ACC112 (cell line): ENCODE measurements around the gene PIN1.
"Not testable (repeated sequence)": the region's sequence is repeated elsewhere in the genome, so short reads cannot be mapped to it uniquely, and the experiment has no call there.

Experiments
- H2AFZ ChIP-seq: fragments of 200-600 bp; sonication (generic); one replicate; pipeline ENCODE4 v1.6.0; 2017; ENCODE audit warnings: antibody characterized with exemption, low read length; ENCODE audit not compliant: unreplicated experiment
- H3K27ac ChIP-seq: fragments of 200-600 bp; sonication (generic); 2 replicates; pipeline ENCODE4 v1.5.1; 2014; ENCODE audit warnings: low read depth, mild to moderate bottlenecking, antibody characterized with exemption, low read length, moderate library complexity
- H3K27me3 ChIP-seq: fragments of 200-600 bp; sonication (generic); 2 replicates; pipeline ENCODE4 v1.6.1; 2014; ENCODE audit warnings: mild to moderate bottlenecking, antibody characterized with exemption, low read length, moderate library complexity, mixed read lengths; ENCODE audit not compliant: insufficient read depth
- H3K36me3 ChIP-seq: fragments of 200-600 bp; sonication (generic); 2 replicates; pipeline ENCODE4 v1.6.1; 2016; ENCODE audit warnings: mild to moderate bottlenecking, antibody characterized with exemption, low read length, moderate library complexity, mixed read lengths; ENCODE audit not compliant: insufficient read depth
- H3K4me1 ChIP-seq: fragments of 200-600 bp; sonication (generic); one replicate; pipeline ENCODE4 v1.6.1; 2016; ENCODE audit warnings: low read length, mixed read lengths; ENCODE audit not compliant: insufficient read depth, unreplicated experiment, control insufficient read depth
- H3K4me3 ChIP-seq: fragments of 200-600 bp; sonication (generic); 2 replicates; pipeline ENCODE4 v1.5.1; 2014; ENCODE audit warnings: mild to moderate bottlenecking, low read depth, low read length
- H3K79me2 ChIP-seq: fragments of 200-600 bp; sonication (generic); one replicate; pipeline ENCODE4 v1.6.0; 2016; ENCODE audit warnings: low read length; ENCODE audit not compliant: control insufficient read depth, unreplicated experiment, insufficient read depth

Gene PIN1

GRCh38 chr19:9839415-9839814 lies 4.3 kb downstream of the PIN1 start:
- H3K4me1 ChIP-seq: peaks cover 4% of the 10 kb centered on the region
- H3K27ac ChIP-seq: no peak overlapping the region
- no peaks in the 10 kb centered on the region for H3K27me3 ChIP-seq
- peaks cover 18% of the 10 kb centered on the region for H3K79me2 ChIP-seq
- no peak overlapping the region for H2AFZ ChIP-seq
- H3K4me3 ChIP-seq: no peak overlapping the region
- H3K36me3 ChIP-seq: peaks cover 3% of the 10 kb centered on the region; the same call in 1 of the 2 replicates

DNA sequence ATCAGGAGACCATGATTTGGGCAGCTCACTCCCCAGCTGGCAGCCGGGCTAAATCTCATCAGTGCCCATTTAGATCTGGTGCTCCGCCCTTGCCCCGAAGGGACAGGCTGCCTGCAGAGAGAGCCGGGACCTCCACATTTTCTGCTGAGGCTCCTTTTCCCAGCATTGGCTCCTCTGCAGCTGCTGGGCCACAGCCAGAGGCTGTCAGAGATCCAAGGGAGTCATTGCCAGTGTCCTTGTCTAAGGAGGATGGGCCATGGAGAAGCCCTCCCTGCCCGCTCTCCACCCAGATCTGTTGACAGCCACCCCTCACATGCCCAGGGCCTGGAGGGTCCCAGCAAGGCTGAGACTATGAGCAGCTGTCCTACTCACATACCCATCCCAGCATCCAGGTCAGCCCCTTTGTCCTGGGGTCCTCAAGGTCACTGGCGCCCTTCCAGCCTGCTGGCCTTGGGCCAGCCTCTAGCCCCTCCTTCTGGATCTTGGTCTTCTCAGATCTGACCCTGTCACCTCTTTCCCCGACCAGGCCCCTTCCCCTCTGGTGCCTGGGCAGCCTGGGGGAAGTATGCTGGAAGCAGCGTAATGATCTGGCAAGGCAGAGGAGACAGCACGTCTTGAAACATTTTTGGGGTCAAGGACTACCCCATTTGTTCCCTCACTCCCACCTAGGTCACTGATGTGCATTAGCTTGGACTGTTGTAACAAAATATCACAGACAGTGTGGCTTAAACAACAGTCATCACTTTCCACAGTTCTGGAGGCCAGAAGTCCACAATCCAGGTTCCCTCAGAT lies 7.9 kb downstream of the PIN1 start:
- H3K79me2 ChIP-seq: peaks cover 3% of the 10 kb centered on the region
- no peak overlapping the region for H3K4me3 ChIP-seq
- no peak overlapping the region for H3K27ac ChIP-seq
- H3K27me3 ChIP-seq: no peaks in the 10 kb centered on the region
- peaks cover 6% of the 10 kb centered on the region for H3K4me1 ChIP-seq
- no peak overlapping the region for H2AFZ ChIP-seq
- H3K36me3 ChIP-seq: peaks cover 3% of the 10 kb centered on the region; the same call in 1 of the 2 replicates

DNA sequence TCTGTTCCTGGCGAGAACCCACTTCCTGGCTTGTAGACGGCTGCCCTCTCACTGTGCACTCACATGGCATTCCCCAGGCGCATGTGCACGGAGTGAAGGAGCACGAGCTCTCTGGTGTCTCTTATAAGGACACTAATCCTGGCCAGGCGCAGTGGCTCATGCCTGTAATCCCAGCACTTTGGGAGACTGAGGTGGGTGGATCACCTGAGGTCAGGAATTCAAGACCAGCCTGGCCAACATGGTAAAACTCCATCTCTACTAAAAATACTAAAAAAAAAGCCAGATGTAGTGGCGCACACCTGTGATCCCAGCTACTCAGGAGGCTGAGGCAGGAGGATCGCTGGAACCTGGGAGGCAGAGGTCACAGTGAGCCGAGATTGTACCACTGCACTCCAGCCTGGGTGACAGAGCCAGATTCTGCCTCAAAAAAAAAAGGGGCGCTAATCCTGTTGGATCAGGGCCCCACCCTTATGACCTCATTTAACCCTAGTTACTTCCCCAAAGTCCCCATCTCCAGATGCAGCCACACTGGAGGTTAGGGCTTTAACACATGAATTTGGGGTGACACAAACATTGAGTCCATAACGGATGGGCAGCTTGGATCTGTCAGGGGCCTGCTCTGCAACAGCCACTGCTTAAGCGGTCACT lies 8.6 kb downstream of the PIN1 start:
- H3K4me3 ChIP-seq, H3K36me3 ChIP-seq, H3K27ac ChIP-seq, H2AFZ ChIP-seq, H3K4me1 ChIP-seq, H3K27me3 ChIP-seq, H3K79me2 ChIP-seq: not testable (repeated sequence)

GRCh38 chr19:9847087-9847671 lies 12.1 kb downstream of the PIN1 start:
- Histone ChIP-seq H3K27ac (no peak overlapping the region), H2AFZ (no peak overlapping the region), H3K36me3 (no peaks in the 10 kb centered on the region), H3K4me3 (no peak overlapping the region), H3K79me2 (no peaks in the 10 kb centered on the region), H3K4me1 (peaks cover 6% of the 10 kb centered on the region), H3K27me3 (no peaks in the 10 kb centered on the region)

DNA sequence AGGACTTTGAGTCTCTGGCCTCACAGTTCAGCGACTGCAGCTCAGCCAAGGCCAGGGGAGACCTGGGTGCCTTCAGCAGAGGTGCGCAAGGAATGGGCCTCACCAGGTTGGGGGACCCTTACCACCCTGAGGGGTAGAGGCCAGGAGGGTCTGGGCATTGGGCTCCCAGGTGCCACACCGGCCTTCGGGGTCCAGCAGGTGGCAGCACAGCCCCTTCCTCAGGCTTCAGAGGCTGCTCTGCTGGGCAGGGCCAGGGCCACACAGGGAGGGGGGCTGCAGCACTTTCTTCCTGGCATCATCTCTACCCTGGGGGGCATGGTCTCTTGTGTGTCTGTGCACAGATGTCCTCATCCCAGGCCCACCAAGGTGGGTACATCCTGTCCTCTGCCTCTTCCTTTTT lies 12.9 kb downstream of the PIN1 start:
- no peaks in the 10 kb centered on the region for H3K36me3 ChIP-seq
- H3K27ac ChIP-seq: no peak overlapping the region
- H3K27me3 ChIP-seq: no peaks in the 10 kb centered on the region
- no peak overlapping the region for H3K4me3 ChIP-seq
- H3K4me1 ChIP-seq: peaks cover 6% of the 10 kb centered on the region
- no peaks in the 10 kb centered on the region for H3K79me2 ChIP-seq
- no peak overlapping the region for H2AFZ ChIP-seq

DNA sequence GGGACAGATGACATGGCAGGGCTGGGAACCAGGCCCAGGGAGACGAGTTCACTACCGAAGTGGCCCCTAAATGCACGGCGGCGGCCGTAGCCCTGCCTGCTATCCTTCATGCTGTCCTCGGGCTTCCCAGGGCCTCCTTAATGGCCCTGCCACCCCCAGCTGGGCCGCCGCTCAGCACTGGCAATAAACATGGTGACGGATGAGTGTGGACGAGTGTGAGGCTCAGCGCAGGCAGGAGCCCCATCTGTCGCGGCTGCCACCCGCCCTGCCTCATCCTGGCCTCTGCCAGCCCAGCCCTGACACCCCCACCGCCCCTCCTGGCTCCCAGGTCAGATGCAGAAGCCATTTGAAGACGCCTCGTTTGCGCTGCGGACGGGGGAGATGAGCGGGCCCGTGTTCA lies 13.6 kb downstream of the PIN1 start:
- Histone ChIP-seq H3K4me1 (peaks cover 6% of the 10 kb centered on the region), H3K79me2 (no peaks in the 10 kb centered on the region), H3K27me3 (no peaks in the 10 kb centered on the region), H3K4me3 (no peak overlapping the region), H3K36me3 (no peaks in the 10 kb centered on the region), H3K27ac (no peak overlapping the region), H2AFZ (no peak overlapping the region)

DNA sequence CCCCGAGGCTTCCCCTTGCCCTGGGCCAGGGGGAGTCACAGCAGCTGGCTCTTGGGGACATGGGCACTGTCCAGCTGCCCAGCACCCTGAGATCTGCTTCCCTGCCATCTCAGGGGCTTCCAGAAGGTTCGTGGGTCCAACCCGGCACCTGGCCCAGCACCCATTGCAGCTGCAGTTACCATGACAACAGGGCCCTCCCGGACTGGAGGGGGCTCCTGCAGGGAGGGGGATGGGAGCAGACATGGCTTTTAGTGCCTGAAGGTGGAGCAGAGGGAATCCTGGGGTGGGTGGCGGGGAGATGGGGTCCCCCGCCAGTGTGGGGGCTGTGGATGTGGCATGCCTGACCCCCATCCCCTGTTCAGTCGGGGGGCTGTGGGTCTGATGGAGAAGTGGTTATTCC lies 14.7 kb downstream of the PIN1 start:
- Histone ChIP-seq H3K79me2 (no peaks in the 10 kb centered on the region), H2AFZ (no peak overlapping the region), H3K27ac (no peak overlapping the region), H3K36me3 (no peaks in the 10 kb centered on the region), H3K27me3 (no peaks in the 10 kb centered on the region), H3K4me3 (no peak overlapping the region), H3K4me1 (peaks cover 6% of the 10 kb centered on the region)

DNA sequence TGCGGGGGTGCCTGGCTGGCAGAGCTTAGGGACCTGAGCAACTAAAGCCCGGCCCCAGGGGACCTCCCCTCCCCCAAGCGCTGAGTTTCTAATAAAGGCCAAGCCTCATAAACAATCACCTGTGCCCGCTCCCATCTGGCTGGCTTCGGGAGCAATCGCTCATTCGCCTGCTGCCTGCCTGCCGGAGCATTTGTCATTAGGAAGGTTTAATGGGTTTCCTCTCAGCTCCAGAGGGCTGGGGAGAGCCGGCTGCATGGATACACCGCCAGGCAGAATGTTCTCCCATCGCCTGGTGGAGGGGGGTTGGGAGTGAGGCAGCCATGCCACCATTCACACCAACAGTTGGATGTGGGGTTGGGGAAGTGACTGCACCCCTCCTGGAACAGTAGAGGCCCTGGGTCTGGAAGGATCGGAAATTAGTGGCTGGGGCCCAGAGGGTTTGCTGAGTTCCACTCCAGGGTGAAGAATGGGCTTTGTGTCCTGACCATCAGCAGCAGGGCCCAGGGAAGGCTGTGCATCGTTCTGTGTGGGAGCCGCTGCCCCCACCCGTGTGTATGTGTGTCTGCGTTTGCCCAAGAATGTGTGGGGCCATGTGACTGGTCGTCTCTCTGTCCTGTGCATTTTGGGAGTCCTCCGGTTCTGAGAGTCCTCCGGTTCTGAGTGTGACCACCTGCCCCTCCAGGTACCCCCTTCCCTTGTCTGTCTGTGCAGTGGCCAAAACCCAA lies 15.3 kb downstream of the PIN1 start:
- H3K36me3 ChIP-seq: no peaks in the 10 kb centered on the region
- no peak overlapping the region for H3K27ac ChIP-seq

DNA sequence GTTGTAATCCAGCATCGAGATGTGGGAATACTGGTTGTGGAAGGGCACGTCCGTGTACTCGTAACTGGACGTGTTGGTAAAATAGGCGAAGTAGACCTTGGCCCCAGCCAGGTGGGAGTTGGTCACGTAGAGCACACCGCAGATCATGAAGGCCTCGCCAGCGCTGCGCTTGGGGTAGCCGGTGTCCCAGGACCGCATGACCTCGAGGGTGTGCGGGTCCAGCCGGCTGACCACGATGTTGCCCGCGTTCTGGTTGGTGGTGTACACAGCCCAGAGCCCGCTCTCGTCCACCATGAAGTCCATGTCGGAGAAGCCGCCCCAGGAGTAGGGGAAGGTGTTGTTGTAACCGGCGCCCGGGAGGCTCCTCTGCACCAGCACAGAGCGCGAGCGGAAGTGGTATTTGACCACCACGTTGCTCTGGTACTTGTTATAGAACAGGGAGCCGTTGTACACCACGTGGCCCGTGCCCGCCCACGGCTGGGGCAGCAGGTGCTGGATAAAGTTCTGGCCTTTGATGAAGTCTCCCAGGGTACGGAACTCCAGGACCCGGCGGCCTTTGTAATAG lies 19.2 kb downstream of the PIN1 start:
- Histone ChIP-seq H3K4me1 (no peaks in the 10 kb centered on the region), H2AFZ (no peak overlapping the region), H3K27ac (no peak overlapping the region), H3K36me3 (no peaks in the 10 kb centered on the region), H3K79me2 (no peaks in the 10 kb centered on the region), H3K4me3 (no peak overlapping the region), H3K27me3 (no peaks in the 10 kb centered on the region)

More for the DNA sequence above, 15.3 kb downstream of the PIN1 start:
- no peak overlapping the region for H2AFZ ChIP-seq
- peaks cover 6% of the 10 kb centered on the region for H3K4me1 ChIP-seq
- no peaks in the 10 kb centered on the region for H3K27me3 ChIP-seq
- no peak overlapping the region for H3K4me3 ChIP-seq
- H3K79me2 ChIP-seq: no peaks in the 10 kb centered on the region

GRCh38 chr19:9856609-9857008 lies 21.5 kb downstream of the PIN1 start:
- Histone ChIP-seq H2AFZ (no peak overlapping the region), H3K4me3 (no peak overlapping the region)

More at GRCh38 chr19:9856609-9857008, 21.5 kb downstream of the PIN1 start:
- H3K36me3 ChIP-seq: no peaks in the 10 kb centered on the region
- no peaks in the 10 kb centered on the region for H3K79me2 ChIP-seq
- H3K4me1 ChIP-seq: no peaks in the 10 kb centered on the region
- no peak overlapping the region for H3K27ac ChIP-seq
- H3K27me3 ChIP-seq: no peaks in the 10 kb centered on the region
